T-cell (primary cell): ENCODE data around the gene KCTD15. TPM values are rescaled to one million over a fixed set of nuclear protein-coding genes. Genes with fewer than 3 reads are reported as not detected.

Experiments used
- ATAC-seq, 4 experiments: fragments of 200-7000 bp in 3 of 4; fragments of 150-1000 bp in 1 of 4; cut with Tn5 transposase; replicated peaks in 1 of 4; 1 replicate in 3 of 4; 2 replicates in 1 of 4; pipeline ENCODE4 v1.10.0; 2021; ENCODE audit warnings: moderate library complexity in 3 of 4, mild to moderate bottlenecking in 2 of 4, moderate number of reproducible peaks in 1 of 4
- CTCF ChIA-PET, 2 donors: fragments of 300-600 bp; sonication (Branson Sonifier 250); formaldehyde crosslinking; loops; one replicate each; lab custom pipeline; 2022; ENCODE audit warnings: antibody characterized with exemption in 2 of 2; lab: Charles Lee
- POLR2A ChIA-PET, 2 donors: fragments of 300-600 bp; sonication (Branson Sonifier 250); formaldehyde crosslinking; loops; one replicate each; lab custom pipeline; 2022; ENCODE audit warnings: antibody characterized with exemption in 2 of 2; lab: Charles Lee
- DNase-seq, 35 experiments: peaks; one replicate each; pipeline versions ENCODE4 v3.0.0 to v3.0.0-alpha.2; 2013 to 2023
- H3K27ac ChIP-seq: one replicate; pipeline ENCODE4 v1.5.1; 2013; ENCODE audit warnings: low read length
- H3K27me3 ChIP-seq, 2 experiments: replicated peaks in 1 of 2; 1 replicate in 1 of 2; 2 replicates in 1 of 2; pipeline versions ENCODE4 v1.6.1 to v1.7.0; 2013; ENCODE audit warnings: low read length in 1 of 2, mixed read lengths in 1 of 2; ENCODE audit not compliant: control insufficient read depth in 2 of 2, insufficient read depth in 2 of 2; ENCODE audit errors: extremely low read depth in 1 of 2
- H3K36me3 ChIP-seq, 2 donors: 1 replicate in 1 of 2; 2 replicates in 1 of 2; pipeline versions ENCODE4 v1.6.1 to v1.7.0; 2013; ENCODE audit warnings: low read length in 1 of 2; ENCODE audit not compliant: control insufficient read depth in 2 of 2, insufficient read depth in 1 of 2; ENCODE audit errors: extremely low read depth in 1 of 2
- H3K4me1 ChIP-seq, 2 experiments: 1 replicate in 1 of 2; 2 replicates in 1 of 2; pipeline versions ENCODE4 v1.6.1 to v1.7.0; 2013; ENCODE audit warnings: low read length in 2 of 2, mixed read lengths in 1 of 2; ENCODE audit not compliant: insufficient read depth in 2 of 2, control insufficient read depth in 1 of 2; ENCODE audit errors: extremely low read depth in 1 of 2
- H3K4me3 ChIP-seq, 2 donors: 1 replicate in 1 of 2; 2 replicates in 1 of 2; pipeline versions ENCODE4 v1.5.1 to v1.7.0; 2013; ENCODE audit warnings: mild to moderate bottlenecking in 2 of 2, low read length in 1 of 2, moderate library complexity in 1 of 2; ENCODE audit not compliant: control insufficient read depth in 1 of 2; ENCODE audit errors: extremely low read depth in 1 of 2
- H3K9me3 ChIP-seq: 2 replicates; pipeline ENCODE4 v1.7.0; 2013
- H3K27ac Mint-ChIP-seq, 2 donors: one replicate each; pipeline ENCODE4 v1.8.0; 2020 to 2021; ENCODE audit warnings: mild to moderate bottlenecking in 2 of 2, mixed read lengths in 2 of 2
- H3K27me3 Mint-ChIP-seq, 2 donors: one replicate each; pipeline ENCODE4 v1.8.0; 2021 to 2022; ENCODE audit warnings: mixed read lengths in 2 of 2
- H3K36me3 Mint-ChIP-seq: one replicate; pipeline ENCODE4 v1.8.0; 2021; ENCODE audit warnings: mixed read lengths
- H3K4me1 Mint-ChIP-seq, 3 donors: one replicate each; pipeline ENCODE4 v1.8.0; 2020 to 2022; ENCODE audit warnings: mixed read lengths in 3 of 3, mild to moderate bottlenecking in 1 of 3
- H3K4me3 Mint-ChIP-seq, 3 donors: one replicate each; pipeline ENCODE4 v1.8.0; 2020 to 2022; ENCODE audit warnings: mild to moderate bottlenecking in 3 of 3, mixed read lengths in 3 of 3, moderate library complexity in 3 of 3
- H3K9me3 Mint-ChIP-seq, 3 donors: one replicate each; pipeline ENCODE4 v1.8.0; 2020 to 2022; ENCODE audit warnings: mixed read lengths in 3 of 3
- WGBS: methylation state at CpG from one replicate; pipeline ENCODE4 v1.1.5; 2013; ENCODE audit warnings: missing lambda C conversion rate; ENCODE audit not compliant: insufficient coverage; 5-methylcytosine and 5-hydroxymethylcytosine counted together
- total RNA-seq, 35 experiments: library from RNA in 6 of 35; stranded (reverse) in 6 of 35; fragments of 120-200 nt in 1 of 35; gene quantifications; one replicate each; pipeline versions ENCODE4 v1.2.1 to v1.2.4 and lab custom pipeline; 2013 to 2026

Gene KCTD15
- total RNA-seq, 5 donors from 2014 or later (not counting 1 experiment from before 2014, with no cell fraction given) = 3.2 to 11.1 (median 5.2) TPM

DNA sequence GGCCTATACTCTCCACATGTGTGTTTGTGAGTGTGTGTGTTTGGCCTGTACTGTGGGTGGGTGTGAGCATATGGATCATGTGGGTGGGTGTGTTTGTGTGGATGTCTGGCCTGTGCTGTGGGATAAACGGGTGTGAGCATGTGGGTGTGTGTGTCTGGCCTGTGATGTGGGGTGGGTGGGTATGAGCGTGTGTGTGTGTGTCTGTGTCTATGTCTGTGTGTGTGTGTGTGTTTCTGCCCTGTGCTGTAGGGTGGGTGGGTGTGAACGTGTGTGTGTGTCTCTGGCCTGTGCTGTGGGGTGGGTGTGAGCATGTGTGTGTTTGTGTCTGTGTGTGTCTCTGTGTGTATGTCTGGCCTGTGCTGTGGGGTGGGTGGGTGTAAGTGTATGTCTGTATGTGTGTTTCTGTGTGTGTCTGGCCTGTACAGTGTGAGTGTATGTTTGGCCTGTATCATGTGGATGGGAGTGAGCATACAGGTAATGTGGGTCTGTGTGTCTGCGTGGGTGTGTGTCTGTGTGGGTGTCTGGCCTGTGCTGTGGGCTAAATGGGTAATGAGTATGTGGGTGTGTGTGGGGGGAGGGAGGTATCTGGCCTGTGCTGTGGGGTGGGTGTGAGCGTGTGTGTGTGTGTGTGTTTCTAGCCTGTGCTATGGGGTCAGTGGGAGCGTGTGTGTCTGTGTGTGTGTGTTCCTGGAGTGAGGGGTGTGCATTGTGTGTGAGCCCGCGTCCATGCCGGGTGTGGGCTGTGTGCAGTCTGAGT lies 20.8 kb upstream of the KCTD15 start:
- CTCF ChIA-PET = no interaction called here
- H3K4me3 Mint-ChIP-seq = no peak overlapping the region
- Histone ChIP-seq H3K4me3 (no peak overlapping the region), H3K4me1 (peaks cover 0 to 11% of the 10 kb centered on the region in 2 experiments), H3K27ac (no peak overlapping the region), H3K27me3 (peaks cover 0 to 72% of the 10 kb centered on the region in 2 experiments), H3K36me3 (no peaks in the 10 kb centered on the region), H3K9me3 (no peaks in the 10 kb centered on the region)
- ATAC-seq = no peak
- no peaks in the 10 kb centered on the region for H3K9me3 Mint-ChIP-seq
- POLR2A ChIA-PET = no interaction called here
- no peak overlapping the region for H3K27ac Mint-ChIP-seq
- peaks cover 26 to 28% of the 10 kb centered on the region in 2 donors for H3K27me3 Mint-ChIP-seq
- 51% methylated on average over 6 of the region's 9 CpGs for WGBS
- H3K4me1 Mint-ChIP-seq = peaks cover 4 to 19% (median 14%) of the 10 kb centered on the region in 3 donors
- no peak for DNase-seq
- no peaks in the 10 kb centered on the region for H3K36me3 Mint-ChIP-seq

- peak overlapping the region in 1 of 3 donors; percentile 18 for H3K4me3 Mint-ChIP-seq
- Histone ChIP-seq H3K4me1 (peaks cover 0 to 11% of the 10 kb centered on the region in 2 experiments), H3K27ac (no peak overlapping the region), H3K4me3 (no peak overlapping the region), H3K9me3 (no peaks in the 10 kb centered on the region), H3K27me3 (peaks cover 0 to 64% of the 10 kb centered on the region in 2 experiments), H3K36me3 (no peaks in the 10 kb centered on the region)
- ATAC-seq (no peak), DNase-seq (no peak)
- ChIA-PET POLR2A (no interaction called here), CTCF (interaction anchor here (0.9 to 1.9 kb wide), 9 partner anchors 8 to 653 kb away, joined by 3 to 12 read pairs (median 3); partner anchors contain the start of genes CEBPG (in 1 of the 2) and KCTD15 (in 1 of the 2))
- H3K36me3 Mint-ChIP-seq = no peaks in the 10 kb centered on the region
- peaks cover 4 to 19% (median 14%) of the 10 kb centered on the region in 3 donors for H3K4me1 Mint-ChIP-seq
- no peak overlapping the region for H3K27ac Mint-ChIP-seq
- H3K27me3 Mint-ChIP-seq = peaks cover 28 to 31% of the 10 kb centered on the region in 2 donors
- 88% methylated on average over 5 of the region's 9 CpGs for WGBS
- no peaks in the 10 kb centered on the region for H3K9me3 Mint-ChIP-seq
Measured at GRCh38 chr19:33777351-33777750, 19.3 kb upstream of the KCTD15 start.

- DNase-seq = peak in 1 of 35 experiments; percentile 8
- Mint-ChIP-seq H3K27me3 (peaks cover 28 to 33% of the 10 kb centered on the region in 2 donors), H3K36me3 (no peaks in the 10 kb centered on the region), H3K27ac (no peak overlapping the region), H3K4me3 (peak overlapping the region in 1 of 3 donors; percentile 18), H3K4me1 (peaks cover 4 to 19% (median 14%) of the 10 kb centered on the region in 3 donors), H3K9me3 (no peaks in the 10 kb centered on the region)
- peaks cover 0 to 64% of the 10 kb centered on the region in 2 experiments for H3K27me3 ChIP-seq
- POLR2A ChIA-PET = no interaction called here
- peaks cover 0 to 11% of the 10 kb centered on the region in 2 experiments for H3K4me1 ChIP-seq
- H3K4me3 ChIP-seq = no peak overlapping the region
- H3K9me3 ChIP-seq = no peaks in the 10 kb centered on the region
- ATAC-seq = no peak
- no peaks in the 10 kb centered on the region for H3K36me3 ChIP-seq
- WGBS = 51% methylated on average over 17 of the region's 17 CpGs
- CTCF ChIA-PET = interaction anchor here (0.6 to 1.9 kb wide), 11 partner anchors 8 to 652 kb away, joined by 3 to 12 read pairs (median 3); partner anchors contain the start of genes CEBPG (in 1 of the 2) and KCTD15 (in 1 of the 2)
- H3K27ac ChIP-seq = no peak overlapping the region
Measured at GRCh38 chr19:33777753-33778088, 18.9 kb upstream of the KCTD15 start.

DNA sequence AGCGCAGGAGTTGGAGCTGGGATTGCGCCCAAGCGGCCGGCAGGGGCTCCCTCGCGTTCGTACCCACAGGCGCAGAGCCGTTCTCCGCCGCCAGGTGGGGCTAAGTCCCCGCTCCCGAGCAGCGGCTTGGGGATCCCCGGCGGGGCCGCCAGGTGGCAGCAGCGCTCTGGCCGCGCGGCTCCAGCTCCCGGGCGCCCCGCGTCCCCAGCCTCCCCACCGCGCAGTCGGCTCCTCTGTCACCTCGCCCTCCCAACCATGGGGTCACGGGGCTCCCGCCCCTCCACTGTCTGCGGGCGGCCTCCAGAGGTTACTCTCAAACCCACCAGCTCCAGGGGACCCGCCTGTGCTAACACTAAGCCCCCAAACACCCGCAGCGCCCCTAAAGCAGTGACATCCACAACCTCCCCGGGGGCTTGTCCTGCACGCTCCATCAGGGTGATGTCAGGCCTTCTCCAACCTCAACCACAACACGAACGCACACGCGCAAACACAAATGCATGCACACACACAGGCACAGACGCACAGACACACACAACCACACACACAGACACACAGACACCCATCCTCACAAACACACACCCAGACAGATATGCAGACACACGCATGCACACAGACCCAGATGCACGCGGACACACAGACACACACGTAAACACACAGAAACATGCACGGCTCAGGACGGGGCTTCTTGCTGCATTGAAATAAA lies 18.4 kb upstream of the KCTD15 start:
- ATAC-seq = peak; percentile 90 to 97 (median 94)
- WGBS = 29% methylated on average over 42 of the region's 49 CpGs

DNA sequence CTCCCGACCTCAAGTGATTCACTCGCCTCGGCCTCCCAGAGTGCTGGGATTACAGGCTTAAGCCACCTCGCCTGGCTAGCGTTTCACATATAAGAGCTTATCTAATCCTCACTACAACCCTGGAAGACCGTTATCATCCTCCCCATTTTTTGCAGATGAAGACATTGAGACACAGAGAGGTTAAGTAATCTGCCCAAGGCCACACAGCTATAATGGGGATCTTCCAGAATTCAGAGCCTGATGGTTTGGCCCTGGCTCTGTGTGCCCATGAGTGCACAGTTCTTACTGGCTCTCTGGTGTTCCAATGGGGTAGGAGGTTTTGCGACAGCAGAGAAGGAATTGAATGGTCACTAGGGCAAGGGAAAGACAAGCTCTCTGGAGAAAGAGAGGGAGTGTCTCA lies 16.8 kb upstream of the KCTD15 start:
- CTCF ChIA-PET = interaction anchor here in 1 of 2 donors (0.6 kb wide), 1 partner anchor 491 kb away, joined by 8 read pairs; no protein-coding TSS in a partner anchor
- DNase-seq (no peak), ATAC-seq (no peak)
- no peak overlapping the region for H3K4me3 ChIP-seq
- 89% methylated on average over 5 of the region's 7 CpGs for WGBS
- H3K4me1 Mint-ChIP-seq = peaks cover 4 to 30% (median 14%) of the 10 kb centered on the region in 3 donors
- no peak overlapping the region for H3K27ac Mint-ChIP-seq
- POLR2A ChIA-PET = no interaction called here
- H3K27me3 Mint-ChIP-seq = peaks cover 27 to 33% of the 10 kb centered on the region in 2 donors
- peak overlapping the region in 1 of 3 donors; percentile 41 for H3K4me3 Mint-ChIP-seq
- H3K4me1 ChIP-seq = peaks cover 0 to 11% of the 10 kb centered on the region in 2 experiments
- H3K36me3 ChIP-seq = no peaks in the 10 kb centered on the region
- no peak overlapping the region for H3K27ac ChIP-seq
- H3K36me3 Mint-ChIP-seq = no peaks in the 10 kb centered on the region
- no peaks in the 10 kb centered on the region for H3K9me3 ChIP-seq
- peaks cover 0 to 50% of the 10 kb centered on the region in 2 experiments for H3K27me3 ChIP-seq
- H3K9me3 Mint-ChIP-seq = no peaks in the 10 kb centered on the region

More for the DNA sequence above, 18.4 kb upstream of the KCTD15 start:
- peak; percentile 53 to 90 (median 80) for DNase-seq
- POLR2A ChIA-PET = no interaction called here
- Mint-ChIP-seq H3K27me3 (peaks cover 28 to 33% of the 10 kb centered on the region in 2 donors), H3K36me3 (no peaks in the 10 kb centered on the region), H3K9me3 (no peaks in the 10 kb centered on the region), H3K27ac (no peak overlapping the region), H3K4me3 (peak overlapping the region in 1 of 3 donors; percentile 41), H3K4me1 (peaks cover 4 to 19% (median 14%) of the 10 kb centered on the region in 3 donors)
- H3K4me3 ChIP-seq = no peak overlapping the region
- peaks cover 0 to 64% of the 10 kb centered on the region in 2 experiments for H3K27me3 ChIP-seq
- H3K27ac ChIP-seq = no peak overlapping the region
- H3K36me3 ChIP-seq = no peaks in the 10 kb centered on the region
- H3K9me3 ChIP-seq = no peaks in the 10 kb centered on the region
- H3K4me1 ChIP-seq = peaks cover 0 to 11% of the 10 kb centered on the region in 2 experiments
- CTCF ChIA-PET = interaction anchor here (0.6 to 1.9 kb wide), 11 partner anchors 9 to 652 kb away, joined by 3 to 12 read pairs (median 3); partner anchors contain the start of genes CEBPG (in 1 of the 2) and KCTD15 (in 1 of the 2)

DNA sequence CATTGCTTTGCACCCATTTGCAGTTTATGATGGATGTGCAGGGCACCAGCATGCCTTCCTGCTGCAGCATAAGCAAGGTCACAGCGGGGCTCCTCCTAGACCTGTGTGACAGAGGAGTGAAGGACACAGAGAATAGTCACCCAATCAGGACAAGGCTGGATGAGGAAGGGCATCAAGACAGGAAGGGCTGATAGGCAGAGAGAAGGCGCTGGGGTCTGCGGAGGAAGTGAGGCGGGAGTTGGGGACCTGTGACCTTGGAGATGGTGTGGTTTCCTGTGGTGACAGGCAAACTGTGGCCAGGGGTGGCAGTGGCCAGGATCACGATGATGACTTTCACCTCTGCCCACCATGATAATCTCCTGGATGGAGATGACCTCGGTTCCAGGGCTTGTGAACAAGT lies 16.4 kb upstream of the KCTD15 start:
- ChIA-PET CTCF (interaction anchor here in 1 of 2 donors (0.6 kb wide), 1 partner anchor 491 kb away, joined by 8 read pairs; no protein-coding TSS in a partner anchor), POLR2A (no interaction called here)
- H3K36me3 ChIP-seq = no peaks in the 10 kb centered on the region
- peaks cover 0 to 11% of the 10 kb centered on the region in 2 experiments for H3K4me1 ChIP-seq
- H3K27ac Mint-ChIP-seq = no peak overlapping the region
- ATAC-seq (no peak), DNase-seq (no peak)
- no peaks in the 10 kb centered on the region for H3K9me3 Mint-ChIP-seq
- no peak overlapping the region for H3K4me3 Mint-ChIP-seq
- H3K36me3 Mint-ChIP-seq = no peaks in the 10 kb centered on the region
- H3K9me3 ChIP-seq = no peaks in the 10 kb centered on the region
- H3K4me1 Mint-ChIP-seq = peaks cover 6 to 34% (median 14%) of the 10 kb centered on the region in 3 donors
- H3K4me3 ChIP-seq = no peak overlapping the region
- H3K27me3 Mint-ChIP-seq = peaks cover 25 to 33% of the 10 kb centered on the region in 2 donors
- WGBS = 40% methylated on average over 4 of the region's 6 CpGs
- H3K27ac ChIP-seq = no peak overlapping the region
- H3K27me3 ChIP-seq = peaks cover 0 to 50% of the 10 kb centered on the region in 2 experiments
